ENCODE data around the gene ACTL7B. TPM values are rescaled to one million over a fixed set of nuclear protein-coding genes. Genes with fewer than 3 reads are reported as not detected.

Gene ACTL7B
- total and polyA plus RNA-seq, 10 of the 15 experiments (the other 5 are each of a cell fraction or from before 2014, with no cell fraction given): not detected

DNA sequence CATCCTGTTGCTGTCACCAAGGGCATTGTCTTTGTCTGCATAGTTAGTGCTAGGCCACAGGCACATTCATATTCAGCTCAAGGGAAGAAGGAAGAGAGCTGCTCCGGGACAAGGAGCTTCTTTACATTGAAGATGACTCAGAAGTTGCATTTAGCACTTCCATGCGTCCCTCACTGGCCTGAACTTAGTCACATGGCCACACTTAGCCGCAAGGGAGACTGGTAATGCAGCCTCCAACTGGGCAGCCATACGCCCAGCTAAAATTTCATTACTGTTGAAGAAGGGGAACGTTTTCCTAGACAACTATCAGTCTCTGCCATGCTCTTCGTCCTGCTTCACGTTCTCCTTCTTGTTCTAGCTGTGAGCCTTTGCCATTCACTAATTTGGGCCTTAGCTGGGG lies 20.0 kb downstream of the ACTL7B start:
- H3K4me1 ChIP-seq (ENCODE audit: control insufficient read depth, insufficient read depth, low read length): no peaks in the 10 kb centered on the region
- no peak overlapping the region for H3K9ac ChIP-seq (ENCODE audit: control insufficient read depth, insufficient read depth, low read length)
- no peak overlapping the region for H3K27ac ChIP-seq (ENCODE audit: control insufficient read depth, insufficient read depth)
- DNase-seq (ENCODE audit: low read depth, low spot score) (no peak), FAIRE-seq (no peak), ATAC-seq (no peak)
- BruUV-seq (replicated peaks): no TSS peak
- H3K36me3 ChIP-seq (ENCODE audit: control insufficient read depth in 2 of 2, insufficient read depth in 2 of 2, low read length in 1 of 2): no peaks in the 10 kb centered on the region
- SMC1A ChIA-PET (ENCODE audit: uncharacterized antibody, unreplicated experiment): no interaction called here
- intact Hi-C loops (cut with micrococcal nuclease; ENCODE audit: unreplicated experiment): no loop called here
- H3K4me2 ChIP-seq (ENCODE audit: control insufficient read depth, insufficient read depth): no peak overlapping the region
- RAD21 ChIA-PET (ENCODE audit: unreplicated experiment): interaction anchor here (0.6 kb wide), 1 partner anchor 576 kb away, joined by 3 read pairs; no protein-coding TSS in a partner anchor
- no peaks in the 10 kb centered on the region for H3K9me3 ChIP-seq (replicated peaks; ENCODE audit: control insufficient read depth, insufficient read depth, low read length)
- TF ChIP-seq HDGF (IDR thresholded peaks at IDR 0.05): no peak
- no peak overlapping the region for H2AFZ ChIP-seq (ENCODE audit: control insufficient read depth, low read depth, low read length)
- in situ Hi-C loops (cut with MboI): no loop called here
- WGBS (ENCODE audit: insufficient coverage, insufficient replicate concordance, low lambda C conversion rate, missing lambda C conversion rate): 35% methylated on average over 7 of the region's 7 CpGs
- CTCF ChIA-PET: interaction anchor here (0.6 to 1.4 kb wide), 3 partner anchors 9 to 632 kb away, joined by 3 to 5 read pairs (median 5); no protein-coding TSS in a partner anchor
- H3K27me3 ChIP-seq (replicated peaks in 1 of 2; ENCODE audit: control insufficient read depth in 2 of 2, insufficient read depth in 2 of 2, low read length in 1 of 2): peaks cover 0 to 3% of the 10 kb centered on the region in 2 experiments; a peak in 1 of 4 replicates
- H3K79me2 ChIP-seq (ENCODE audit: control insufficient read depth, insufficient read depth, low read length): no peaks in the 10 kb centered on the region
- POLR2A ChIA-PET: no interaction called here
- H3K4me3 ChIP-seq: no peak overlapping the region
- H4K20me1 ChIP-seq (ENCODE audit: control insufficient read depth, insufficient read depth): no peaks in the 10 kb centered on the region

- H3K9ac ChIP-seq (ENCODE audit: control insufficient read depth, insufficient read depth, low read length): no peak overlapping the region
- SMC1A ChIA-PET (ENCODE audit: uncharacterized antibody, unreplicated experiment): no interaction called here
- no peaks in the 10 kb centered on the region for H4K20me1 ChIP-seq (ENCODE audit: control insufficient read depth, insufficient read depth)
- FAIRE-seq: no peak
- in situ Hi-C loops (cut with MboI): no loop called here
- no peaks in the 10 kb centered on the region for H3K9me3 ChIP-seq (replicated peaks; ENCODE audit: control insufficient read depth, insufficient read depth, low read length)
- no TSS peak for BruUV-seq (replicated peaks)
- H2AFZ ChIP-seq (ENCODE audit: control insufficient read depth, low read depth, low read length): no peak overlapping the region
- CTCF ChIA-PET: interaction anchor here (0.6 kb wide), 1 partner anchor 633 kb away, joined by 5 read pairs; no protein-coding TSS in a partner anchor
- H3K4me1 ChIP-seq (ENCODE audit: control insufficient read depth, insufficient read depth, low read length): no peaks in the 10 kb centered on the region
- no peak overlapping the region for H3K4me2 ChIP-seq (ENCODE audit: control insufficient read depth, insufficient read depth)
- H3K79me2 ChIP-seq (ENCODE audit: control insufficient read depth, insufficient read depth, low read length): no peaks in the 10 kb centered on the region
- no peaks in the 10 kb centered on the region for H3K36me3 ChIP-seq (ENCODE audit: control insufficient read depth in 2 of 2, insufficient read depth in 2 of 2, low read length in 1 of 2)
- intact Hi-C loops (cut with micrococcal nuclease; ENCODE audit: unreplicated experiment): no loop called here
- no peak for DNase-seq (ENCODE audit: low read depth, low spot score)
- RAD21 ChIA-PET (ENCODE audit: unreplicated experiment): interaction anchor here (0.6 kb wide), 1 partner anchor 577 kb away, joined by 3 read pairs; no protein-coding TSS in a partner anchor
- no peak overlapping the region for H3K27ac ChIP-seq (ENCODE audit: control insufficient read depth, insufficient read depth)
- POLR2A ChIA-PET: no interaction called here
- no peak for ATAC-seq
- peaks cover 0 to 3% of the 10 kb centered on the region in 2 experiments; a peak in 1 of 4 replicates for H3K27me3 ChIP-seq (replicated peaks in 1 of 2; ENCODE audit: control insufficient read depth in 2 of 2, insufficient read depth in 2 of 2, low read length in 1 of 2)
- no peak overlapping the region for H3K4me3 ChIP-seq
- 25% methylated on average over 4 of the region's 4 CpGs for WGBS (ENCODE audit: insufficient coverage, insufficient replicate concordance, low lambda C conversion rate, missing lambda C conversion rate)
- no peak for TF ChIP-seq RAD21 (IDR thresholded peaks at IDR 0.05; ENCODE audit: insufficient read depth, low read depth, low read length)
- no peak for TF ChIP-seq IRF5 (IDR thresholded peaks at IDR 0.05; ENCODE audit: borderline replicate concordance)
- TF ChIP-seq, protein P1, sequence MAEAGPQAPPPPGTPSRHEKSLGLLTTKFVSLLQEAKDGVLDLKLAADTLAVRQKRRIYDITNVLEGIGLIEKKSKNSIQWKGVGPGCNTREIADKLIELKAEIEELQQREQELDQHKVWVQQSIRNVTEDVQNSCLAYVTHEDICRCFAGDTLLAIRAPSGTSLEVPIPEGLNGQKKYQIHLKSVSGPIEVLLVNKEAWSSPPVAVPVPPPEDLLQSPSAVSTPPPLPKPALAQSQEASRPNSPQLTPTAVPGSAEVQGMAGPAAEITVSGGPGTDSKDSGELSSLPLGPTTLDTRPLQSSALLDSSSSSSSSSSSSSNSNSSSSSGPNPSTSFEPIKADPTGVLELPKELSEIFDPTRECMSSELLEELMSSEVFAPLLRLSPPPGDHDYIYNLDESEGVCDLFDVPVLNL (IDR thresholded peaks at IDR 0.05; ENCODE audit: low read depth, low read length): no peak
- no peak for TF ChIP-seq BACH1 (IDR thresholded peaks at IDR 0.05; ENCODE audit: borderline replicate concordance)
- TF ChIP-seq EED (IDR thresholded peaks at IDR 0.05; ENCODE audit: low read depth): no peak
- no peak for TF ChIP-seq ZNF217 (IDR thresholded peaks at IDR 0.05)
- TF ChIP-seq, protein P2, sequence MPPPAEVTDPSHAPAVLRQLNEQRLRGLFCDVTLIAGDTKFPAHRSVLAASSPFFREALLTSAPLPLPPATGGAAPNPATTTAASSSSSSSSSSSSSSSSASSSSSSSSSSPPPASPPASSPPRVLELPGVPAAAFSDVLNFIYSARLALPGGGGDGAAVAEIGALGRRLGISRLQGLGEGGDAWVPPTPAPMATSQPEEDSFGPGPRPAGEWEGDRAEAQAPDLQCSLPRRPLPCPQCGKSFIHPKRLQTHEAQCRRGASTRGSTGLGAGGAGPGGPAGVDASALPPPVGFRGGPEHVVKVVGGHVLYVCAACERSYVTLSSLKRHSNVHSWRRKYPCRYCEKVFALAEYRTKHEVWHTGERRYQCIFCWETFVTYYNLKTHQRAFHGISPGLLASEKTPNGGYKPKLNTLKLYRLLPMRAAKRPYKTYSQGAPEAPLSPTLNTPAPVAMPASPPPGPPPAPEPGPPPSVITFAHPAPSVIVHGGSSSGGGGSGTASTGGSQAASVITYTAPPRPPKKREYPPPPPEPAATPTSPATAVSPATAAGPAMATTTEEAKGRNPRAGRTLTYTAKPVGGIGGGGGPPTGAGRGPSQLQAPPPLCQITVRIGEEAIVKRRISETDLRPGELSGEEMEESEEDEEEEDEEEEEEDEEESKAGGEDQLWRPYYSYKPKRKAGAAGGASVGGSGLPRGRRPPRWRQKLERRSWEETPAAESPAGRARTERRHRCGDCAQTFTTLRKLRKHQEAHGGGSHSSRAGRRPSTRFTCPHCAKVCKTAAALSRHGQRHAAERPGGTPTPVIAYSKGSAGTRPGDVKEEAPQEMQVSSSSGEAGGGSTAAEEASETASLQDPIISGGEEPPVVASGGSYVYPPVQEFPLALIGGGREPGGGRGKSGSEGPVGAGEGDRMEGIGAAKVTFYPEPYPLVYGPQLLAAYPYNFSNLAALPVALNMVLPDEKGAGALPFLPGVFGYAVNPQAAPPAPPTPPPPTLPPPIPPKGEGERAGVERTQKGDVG (CRISPR knock-in tag; IDR thresholded peaks at IDR 0.05): no peak
These were observed 20.7 kb downstream of the ACTL7B start for GRCh38 chr9:108834959-108835665.
